Measurements from ENCODE around the gene MEMO1. TPM values are rescaled to one million over a fixed set of nuclear protein-coding genes. Genes with fewer than 3 reads are reported as not detected.
A peak's percentile ranks its signal among the peaks of the same experiment; 100 is the strongest.
"Not testable (repeated sequence)": the region's sequence is repeated elsewhere in the genome, so short reads cannot be mapped to it uniquely, and the experiment has no call there.

MEMO1 gene
- total RNA-seq, 1 donor from 2014 or later = 55.3 TPM

- Mint-ChIP-seq H3K4me1 (no peaks in the 10 kb centered on the region), H3K27ac (ENCODE audit: unreplicated experiment) (no peak overlapping the region), H3K4me3 (no peak overlapping the region), H3K9me3 (no peaks in the 10 kb centered on the region), H3K27me3 (ENCODE audit: low read depth) (no peaks in the 10 kb centered on the region), H3K36me3 (ENCODE audit: low read depth) (peaks cover 2% of the 10 kb centered on the region)
- no peak for DNase-seq (ENCODE audit: low read depth, low spot score)
- TF ChIP-seq, protein P1, sequence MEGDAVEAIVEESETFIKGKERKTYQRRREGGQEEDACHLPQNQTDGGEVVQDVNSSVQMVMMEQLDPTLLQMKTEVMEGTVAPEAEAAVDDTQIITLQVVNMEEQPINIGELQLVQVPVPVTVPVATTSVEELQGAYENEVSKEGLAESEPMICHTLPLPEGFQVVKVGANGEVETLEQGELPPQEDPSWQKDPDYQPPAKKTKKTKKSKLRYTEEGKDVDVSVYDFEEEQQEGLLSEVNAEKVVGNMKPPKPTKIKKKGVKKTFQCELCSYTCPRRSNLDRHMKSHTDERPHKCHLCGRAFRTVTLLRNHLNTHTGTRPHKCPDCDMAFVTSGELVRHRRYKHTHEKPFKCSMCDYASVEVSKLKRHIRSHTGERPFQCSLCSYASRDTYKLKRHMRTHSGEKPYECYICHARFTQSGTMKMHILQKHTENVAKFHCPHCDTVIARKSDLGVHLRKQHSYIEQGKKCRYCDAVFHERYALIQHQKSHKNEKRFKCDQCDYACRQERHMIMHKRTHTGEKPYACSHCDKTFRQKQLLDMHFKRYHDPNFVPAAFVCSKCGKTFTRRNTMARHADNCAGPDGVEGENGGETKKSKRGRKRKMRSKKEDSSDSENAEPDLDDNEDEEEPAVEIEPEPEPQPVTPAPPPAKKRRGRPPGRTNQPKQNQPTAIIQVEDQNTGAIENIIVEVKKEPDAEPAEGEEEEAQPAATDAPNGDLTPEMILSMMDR (conservative IDR thresholded peaks at IDR 0.05) = no peak
Observed at GRCh38 chr2:31920962-31921361, 89.8 kb downstream of the MEMO1 start.

GRCh38 chr2:31919499-31919898, 91.3 kb downstream of the MEMO1 start:
- TF ChIP-seq, protein P1 (conservative IDR thresholded peaks at IDR 0.05) = no peak
- Mint-ChIP-seq H3K27ac (ENCODE audit: unreplicated experiment) (no peak overlapping the region), H3K36me3 (ENCODE audit: low read depth) (peaks cover 2% of the 10 kb centered on the region), H3K9me3 (no peaks in the 10 kb centered on the region), H3K27me3 (ENCODE audit: low read depth) (no peaks in the 10 kb centered on the region), H3K4me1 (no peaks in the 10 kb centered on the region), H3K4me3 (no peak overlapping the region)
- no peak for DNase-seq (ENCODE audit: low read depth, low spot score)

GRCh38 chr2:31909661-31910060, 101.1 kb downstream of the MEMO1 start:
- no peak overlapping the region for H3K27ac Mint-ChIP-seq (ENCODE audit: unreplicated experiment)
- no peak for DNase-seq (ENCODE audit: low read depth, low spot score)
- TF ChIP-seq, protein P1 (conservative IDR thresholded peaks at IDR 0.05) = no peak

DNA sequence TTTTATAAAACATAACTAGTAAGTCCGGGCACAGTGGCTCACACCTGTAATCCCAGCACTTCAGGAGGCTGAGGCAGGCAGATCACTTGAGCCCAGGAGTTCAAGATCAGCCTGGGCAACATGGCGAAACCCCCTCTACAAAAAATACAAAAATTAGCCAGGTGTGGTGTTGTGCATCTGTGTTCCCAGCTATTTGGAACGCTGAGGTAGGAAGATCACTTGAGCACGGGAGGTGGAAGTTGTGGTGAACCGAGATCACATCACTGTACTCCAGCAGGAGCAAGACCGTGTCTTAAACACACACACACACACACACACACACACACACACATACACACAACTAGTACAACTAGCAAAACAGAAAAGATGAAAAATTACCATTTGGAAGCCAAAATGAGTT, 103.3 kb downstream of the MEMO1 start:
- not testable (repeated sequence) for H3K9me3 Mint-ChIP-seq; H3K4me1 Mint-ChIP-seq; DNase-seq (ENCODE audit: low read depth, low spot score); H3K27me3 Mint-ChIP-seq (ENCODE audit: low read depth); H3K4me3 Mint-ChIP-seq
- peak overlapping the region; percentile 47 for H3K27ac Mint-ChIP-seq (ENCODE audit: unreplicated experiment)
- H3K36me3 Mint-ChIP-seq (ENCODE audit: low read depth) = peaks cover 24% of the 10 kb centered on the region

More at GRCh38 chr2:31909661-31910060, 101.1 kb downstream of the MEMO1 start:
- Mint-ChIP-seq H3K9me3 (no peaks in the 10 kb centered on the region), H3K4me3 (no peak overlapping the region), H3K4me1 (no peaks in the 10 kb centered on the region), H3K27me3 (ENCODE audit: low read depth) (no peaks in the 10 kb centered on the region), H3K36me3 (ENCODE audit: low read depth) (peaks cover 21% of the 10 kb centered on the region)

GRCh38 chr2:31903109-31903780, 107.6 kb downstream of the MEMO1 start:
- Mint-ChIP-seq H3K4me3 (no peak overlapping the region), H3K27me3 (ENCODE audit: low read depth) (no peaks in the 10 kb centered on the region), H3K9me3 (peaks cover 15% of the 10 kb centered on the region), H3K36me3 (ENCODE audit: low read depth) (peaks cover 33% of the 10 kb centered on the region), H3K4me1 (peaks cover 3% of the 10 kb centered on the region), H3K27ac (ENCODE audit: unreplicated experiment) (no peak overlapping the region)
- no peak for DNase-seq (ENCODE audit: low read depth, low spot score)
- TF ChIP-seq, protein P1 (conservative IDR thresholded peaks at IDR 0.05) = no peak

GRCh38 chr2:31901900-31902299, 108.9 kb downstream of the MEMO1 start:
- H3K27ac Mint-ChIP-seq (ENCODE audit: unreplicated experiment) = no peak overlapping the region
- DNase-seq (ENCODE audit: low read depth, low spot score) = no peak
- peaks cover 3% of the 10 kb centered on the region for H3K4me1 Mint-ChIP-seq
- H3K27me3 Mint-ChIP-seq (ENCODE audit: low read depth) = no peaks in the 10 kb centered on the region
- H3K4me3 Mint-ChIP-seq = no peak overlapping the region
- H3K36me3 Mint-ChIP-seq (ENCODE audit: low read depth) = peaks cover 46% of the 10 kb centered on the region
- TF ChIP-seq, protein P1 (conservative IDR thresholded peaks at IDR 0.05) = no peak
- peaks cover 23% of the 10 kb centered on the region for H3K9me3 Mint-ChIP-seq

- not testable (repeated sequence) for H3K27me3 Mint-ChIP-seq (ENCODE audit: low read depth); H3K27ac Mint-ChIP-seq (ENCODE audit: unreplicated experiment); H3K4me1 Mint-ChIP-seq; H3K4me3 Mint-ChIP-seq; DNase-seq (ENCODE audit: low read depth, low spot score)
- peaks cover 57% of the 10 kb centered on the region for H3K36me3 Mint-ChIP-seq (ENCODE audit: low read depth)
- peaks cover 28% of the 10 kb centered on the region for H3K9me3 Mint-ChIP-seq
Observed at GRCh38 chr2:31900156-31900555, 110.7 kb downstream of the MEMO1 start.

GRCh38 chr2:31898346-31898745, 112.5 kb downstream of the MEMO1 start:
- not testable (repeated sequence) for DNase-seq (ENCODE audit: low read depth, low spot score); H3K27ac Mint-ChIP-seq (ENCODE audit: unreplicated experiment); H3K4me3 Mint-ChIP-seq; H3K27me3 Mint-ChIP-seq (ENCODE audit: low read depth); H3K4me1 Mint-ChIP-seq
- Mint-ChIP-seq H3K9me3 (peaks cover 28% of the 10 kb centered on the region), H3K36me3 (ENCODE audit: low read depth) (peaks cover 59% of the 10 kb centered on the region)

DNA sequence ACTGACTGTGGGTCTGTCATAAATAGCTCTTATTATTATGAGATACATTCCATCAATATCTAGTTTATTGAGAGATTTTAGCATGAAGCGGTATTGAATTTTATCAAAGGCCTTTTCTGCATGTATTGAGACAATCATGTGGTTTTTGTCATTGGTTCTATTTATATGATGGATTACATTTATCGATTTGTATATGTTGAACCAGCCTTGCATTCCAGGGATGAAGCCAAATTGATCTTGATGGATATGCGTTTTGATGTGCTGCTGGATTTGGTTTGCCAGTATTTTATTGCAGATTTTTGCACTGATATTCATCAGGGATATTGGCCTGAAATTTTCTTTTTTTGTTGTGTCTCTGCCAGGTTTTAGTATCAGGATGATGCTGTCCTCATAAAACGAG, 113.5 kb downstream of the MEMO1 start:
- Mint-ChIP-seq H3K9me3 (peaks cover 28% of the 10 kb centered on the region), H3K36me3 (ENCODE audit: low read depth) (peaks cover 54% of the 10 kb centered on the region)
- DNase-seq (ENCODE audit: low read depth, low spot score); H3K27ac Mint-ChIP-seq (ENCODE audit: unreplicated experiment); H3K27me3 Mint-ChIP-seq (ENCODE audit: low read depth); H3K4me1 Mint-ChIP-seq; H3K4me3 Mint-ChIP-seq: not testable (repeated sequence)

Data from neural crest cell (in vitro differentiated cells).